Activated CD8-positive, alpha-beta T cell treated with anti-CD3 and anti-CD28 coated beads for 36 hours (primary cell): ENCODE measurements around the gene ADCY5. TPM values are rescaled to one million over a fixed set of nuclear protein-coding genes. Genes with fewer than 3 reads are reported as not detected.

Experiments used
- ATAC-seq: fragments of 200-7000 bp; cut with Tn5 transposase; one replicate; pipeline ENCODE4 v1.10.0; 2021; ENCODE audit warnings: mild to moderate bottlenecking, moderate library complexity
- CTCF ChIA-PET: fragments of 350-600 bp; sonication (Branson Sonifier 250); formaldehyde crosslinking; loops from one replicate; lab custom pipeline; 2021; ENCODE audit warnings: antibody characterized with exemption; lab: Charles Lee
- POLR2A ChIA-PET: fragments of 350-600 bp; sonication (Branson Sonifier 250); formaldehyde crosslinking; loops from one replicate; lab custom pipeline; 2021; ENCODE audit warnings: antibody characterized with exemption; lab: Charles Lee
- DNase-seq: peaks from one replicate; pipeline ENCODE4 v3.0.0-alpha.2; 2020
- H3K27ac Mint-ChIP-seq: one replicate; pipeline ENCODE4 v1.8.0; 2021; ENCODE audit warnings: mild to moderate bottlenecking, mixed read lengths
- H3K27me3 Mint-ChIP-seq: one replicate; pipeline ENCODE4 v1.8.0; 2021; ENCODE audit warnings: mixed read lengths
- H3K36me3 Mint-ChIP-seq: one replicate; pipeline ENCODE4 v1.8.0; 2021; ENCODE audit warnings: low read depth, mixed read lengths
- H3K4me1 Mint-ChIP-seq: one replicate; pipeline ENCODE4 v1.8.0; 2021; ENCODE audit warnings: low read depth, mixed read lengths
- H3K4me3 Mint-ChIP-seq: one replicate; pipeline ENCODE4 v1.8.0; 2021; ENCODE audit warnings: mild to moderate bottlenecking, moderate library complexity, mixed read lengths
- H3K9me3 Mint-ChIP-seq: one replicate; pipeline ENCODE4 v1.8.0; 2021; ENCODE audit warnings: mixed read lengths
- CTCF ChIP-seq: fragments of 200-600 bp; IDR thresholded peaks from one replicate; pipeline ENCODE4 v1.8.0; 2022; ENCODE audit warnings: antibody characterized with exemption, mild to moderate bottlenecking
- intact Hi-C: fragments of 100-400 bp; cut with micrococcal nuclease; formaldehyde crosslinking; loops from one replicate; pipeline ENCODE4 v1.10.0; 2022
- total RNA-seq, 2 experiments: library from RNA; stranded (reverse); gene quantifications; one replicate each; pipeline ENCODE4 v1.2.3, GENCODE V29; 2021

The ADCY5 gene
- total RNA-seq, 2 experiments from 2014 or later: not detected

GRCh38 chr3:123270818-123271217 is 178.1 kb downstream of the ADCY5 start:
- intact Hi-C loops: no loop called here
- H3K4me1 Mint-ChIP-seq: no peaks in the 10 kb centered on the region
- peaks cover 28% of the 10 kb centered on the region for H3K36me3 Mint-ChIP-seq
- no peak overlapping the region for H3K4me3 Mint-ChIP-seq
- CTCF ChIA-PET: no interaction called here
- no peak for TF ChIP-seq CTCF
- H3K9me3 Mint-ChIP-seq: peaks cover 2% of the 10 kb centered on the region
- POLR2A ChIA-PET: no interaction called here
- no peak overlapping the region for H3K27ac Mint-ChIP-seq
- DNase-seq (no peak), ATAC-seq (no peak)
- no peaks in the 10 kb centered on the region for H3K27me3 Mint-ChIP-seq

GRCh38 chr3:123267821-123268220 is 181.1 kb downstream of the ADCY5 start:
- intact Hi-C loops: no loop called here
- ChIA-PET CTCF (interaction anchor here (1.2 kb wide), 1 partner anchor 18 kb away, joined by 4 read pairs; no protein-coding TSS in a partner anchor), POLR2A (no interaction called here)
- peaks cover 2% of the 10 kb centered on the region for H3K9me3 Mint-ChIP-seq
- H3K4me1 Mint-ChIP-seq: no peaks in the 10 kb centered on the region
- no peak overlapping the region for H3K27ac Mint-ChIP-seq
- no peaks in the 10 kb centered on the region for H3K27me3 Mint-ChIP-seq
- H3K36me3 Mint-ChIP-seq: peaks cover 42% of the 10 kb centered on the region
- H3K4me3 Mint-ChIP-seq: no peak overlapping the region
- no peak for ATAC-seq
- no peak for DNase-seq
- no peak for TF ChIP-seq CTCF

- peaks cover 35% of the 10 kb centered on the region for H3K36me3 Mint-ChIP-seq
- ChIA-PET POLR2A (no interaction called here), CTCF (no interaction called here)
- H3K4me3 Mint-ChIP-seq: no peak overlapping the region
- DNase-seq: no peak
- H3K9me3 Mint-ChIP-seq: peaks cover 2% of the 10 kb centered on the region
- H3K27ac Mint-ChIP-seq: no peak overlapping the region
- H3K4me1 Mint-ChIP-seq: no peaks in the 10 kb centered on the region
- H3K27me3 Mint-ChIP-seq: no peaks in the 10 kb centered on the region
- intact Hi-C loops: no loop called here
- ATAC-seq: no peak
- no peak for TF ChIP-seq CTCF
Measured at GRCh38 chr3:123263941-123264340, 184.9 kb downstream of the ADCY5 start.

- ChIA-PET POLR2A (no interaction called here), CTCF (interaction anchor here (1.8 kb wide), 1 partner anchor 13 kb away, joined by 4 read pairs; no protein-coding TSS in a partner anchor)
- H3K4me3 Mint-ChIP-seq: no peak overlapping the region
- H3K4me1 Mint-ChIP-seq: no peaks in the 10 kb centered on the region
- peaks cover 32% of the 10 kb centered on the region for H3K36me3 Mint-ChIP-seq
- H3K27ac Mint-ChIP-seq: no peak overlapping the region
- no peak for TF ChIP-seq CTCF
- DNase-seq: no peak
- no peaks in the 10 kb centered on the region for H3K27me3 Mint-ChIP-seq
- H3K9me3 Mint-ChIP-seq: peaks cover 2% of the 10 kb centered on the region
- no peak for ATAC-seq
- intact Hi-C loops: no loop called here
Measured at GRCh38 chr3:123262868-123263267, 186.0 kb downstream of the ADCY5 start.

- no peak for ATAC-seq
- H3K9me3 Mint-ChIP-seq: peaks cover 2% of the 10 kb centered on the region
- H3K27ac Mint-ChIP-seq: no peak overlapping the region
- H3K4me1 Mint-ChIP-seq: no peaks in the 10 kb centered on the region
- peaks cover 30% of the 10 kb centered on the region for H3K36me3 Mint-ChIP-seq
- H3K4me3 Mint-ChIP-seq: no peak overlapping the region
- POLR2A ChIA-PET: no interaction called here
- CTCF ChIA-PET: interaction anchor here (1.8 kb wide), 1 partner anchor 12 kb away, joined by 4 read pairs; no protein-coding TSS in a partner anchor
- intact Hi-C loops: no loop called here
- H3K27me3 Mint-ChIP-seq: no peaks in the 10 kb centered on the region
- no peak for TF ChIP-seq CTCF
- DNase-seq: no peak
Measured at GRCh38 chr3:123262226-123262625, 186.7 kb downstream of the ADCY5 start.
